ENCODE data around the gene RAB33B.
"Not testable (repeated sequence)": the region's sequence is repeated elsewhere in the genome, so short reads cannot be mapped to it uniquely, and the experiment has no call there.

Gene RAB33B

GRCh38 chr4:139454111-139455045 lies at the start of gene RAB33B:
Gene RAB33B, plus strand, starts transcription at chr4:139454121. Its CDS starts 75 bp downstream, at chr4:139454196.
- DNase-seq, result no peak

- DNase-seq, result no peak
Measured at GRCh38 chr4:139410312-139410711, 43.6 kb upstream of the RAB33B start.

- DNase-seq, result not testable (repeated sequence)
Measured at GRCh38 chr4:139414671-139415210, 39.2 kb upstream of the RAB33B start.

GRCh38 chr4:139416073-139416673 lies 37.7 kb upstream of the RAB33B start:
- DNase-seq, result no peak

GRCh38 chr4:139419388-139419914 lies 34.5 kb upstream of the RAB33B start:
- no peak for DNase-seq

GRCh38 chr4:139420652-139421051 lies 33.3 kb upstream of the RAB33B start:
- no peak for DNase-seq

GRCh38 chr4:139436122-139436521 lies 17.8 kb upstream of the RAB33B start:
- DNase-seq, result no peak

GRCh38 chr4:139438141-139438540 lies 15.8 kb upstream of the RAB33B start:
- DNase-seq, result peak; percentile 61

GRCh38 chr4:139441029-139441428 lies 12.9 kb upstream of the RAB33B start:
- no peak for DNase-seq

GRCh38 chr4:139443661-139444060 lies 10.3 kb upstream of the RAB33B start:
- DNase-seq, result no peak

- DNase-seq, result not testable (repeated sequence)
Measured at GRCh38 chr4:139444881-139445280, 9.0 kb upstream of the RAB33B start.

GRCh38 chr4:139447078-139447477 lies 6.8 kb upstream of the RAB33B start:
- not testable (repeated sequence) for DNase-seq

GRCh38 chr4:139450586-139450985 lies 3.3 kb upstream of the RAB33B start:
- no peak for DNase-seq

GRCh38 chr4:139451997-139452396 lies 1.9 kb upstream of the RAB33B start:
- DNase-seq, result no peak

- no peak for DNase-seq
Measured at GRCh38 chr4:139453041-139453370, 915 bp upstream of the RAB33B start.

- DNase-seq, result peak; percentile 99
Measured at GRCh38 chr4:139453371-139454110, 380 bp upstream of the RAB33B start.

GRCh38 chr4:139455126-139455538 lies 1.2 kb downstream of the RAB33B start:
- DNase-seq, result no peak

- DNase-seq, result no peak
Measured at GRCh38 chr4:139457318-139457717, 3.4 kb downstream of the RAB33B start.

GRCh38 chr4:139458543-139458942 lies 4.6 kb downstream of the RAB33B start:
- no peak for DNase-seq

GRCh38 chr4:139458999-139459398 lies 5.1 kb downstream of the RAB33B start:
- DNase-seq, result peak; percentile 65

GRCh38 chr4:139460565-139460964 lies 6.6 kb downstream of the RAB33B start:
- DNase-seq, result no peak

- DNase-seq, result no peak
Measured at GRCh38 chr4:139461022-139461628, 7.2 kb downstream of the RAB33B start.

- DNase-seq, result not testable (repeated sequence)
Measured at GRCh38 chr4:139464512-139464911, 10.6 kb downstream of the RAB33B start.

Data from islet precursor cell (in vitro differentiated cells).